GM21717 (cell line): ENCODE measurements around the gene CAT.
"Not testable (repeated sequence)": the region's sequence is repeated elsewhere in the genome, so short reads cannot be mapped to it uniquely, and the experiment has no call there.

ENCODE experiments used
- ATAC-seq: cut with Tn5 transposase; IDR thresholded peaks from one replicate; pipeline ENCODE4 v1.9.1; 2021; ENCODE audit warnings: mild to moderate bottlenecking, moderate library complexity; ENCODE audit not compliant: unreplicated experiment

The CAT gene

GRCh38 chr11:34424826-34425225 lies 13.9 kb upstream of the CAT start:
- ATAC-seq = not testable (repeated sequence)

GRCh38 chr11:34425360-34425759 lies 13.4 kb upstream of the CAT start:
- no peak for ATAC-seq

- no peak for ATAC-seq
These were observed 12.9 kb upstream of the CAT start for GRCh38 chr11:34425867-34426266.

DNA sequence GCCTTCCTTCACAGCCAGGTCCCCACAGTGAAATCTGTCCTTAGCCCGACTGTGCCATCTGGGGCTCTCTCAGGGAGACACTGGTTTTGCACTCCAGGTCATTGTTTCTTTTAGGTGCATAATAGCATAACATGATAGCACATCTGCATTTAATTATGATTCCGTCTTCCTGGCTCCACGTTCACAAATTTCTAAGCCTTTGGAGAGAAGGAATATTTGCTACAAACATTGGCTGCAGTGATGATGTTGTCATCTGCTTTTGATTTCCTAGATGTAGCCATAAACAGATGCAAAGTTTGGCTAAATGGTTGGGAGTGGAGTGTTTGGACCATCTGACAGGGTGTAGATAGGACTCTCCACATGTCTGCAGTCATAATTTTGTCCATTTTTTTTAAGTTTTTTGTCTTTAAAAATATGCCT lies 12.0 kb upstream of the CAT start:
- no peak for ATAC-seq

GRCh38 chr11:34427186-34427805 lies 11.4 kb upstream of the CAT start:
- ATAC-seq = no peak

DNA sequence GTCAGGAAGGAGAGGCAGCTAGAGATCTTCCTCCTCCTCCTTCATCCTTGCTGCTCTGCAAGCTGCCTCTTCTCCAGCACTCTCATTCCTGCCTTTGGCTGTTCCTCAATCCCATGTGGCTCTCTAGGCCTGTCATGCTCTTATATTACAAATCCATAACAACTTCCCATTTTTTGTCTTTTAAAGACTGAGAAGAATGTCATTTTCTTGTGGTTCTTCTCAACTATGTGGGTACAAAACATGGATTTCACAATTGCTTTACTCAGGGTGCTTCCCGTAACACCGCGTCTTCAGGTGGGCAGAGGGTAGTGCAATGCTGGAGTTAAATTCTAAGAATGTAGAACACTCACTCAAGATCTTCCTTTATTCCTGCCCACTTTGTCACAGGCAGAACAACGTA lies 6.8 kb upstream of the CAT start:
- ATAC-seq = no peak

DNA sequence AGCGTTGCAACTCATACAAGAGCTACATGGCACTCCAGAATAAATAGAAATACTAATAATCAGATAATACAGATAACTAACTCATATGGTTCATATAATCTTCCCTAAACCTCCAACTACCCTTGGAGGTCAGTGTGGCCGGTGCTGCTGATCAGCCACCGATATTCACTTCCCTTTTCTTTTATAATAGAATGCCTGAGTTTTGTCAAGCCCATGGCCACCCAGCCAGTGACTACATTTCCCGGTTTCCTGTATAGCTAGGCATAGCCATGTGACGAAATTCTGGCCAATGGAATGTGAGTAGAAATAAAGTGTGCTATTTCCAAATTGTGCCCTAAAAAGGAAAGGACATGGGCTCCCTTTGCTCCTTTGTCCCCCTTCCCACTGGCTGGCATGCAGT lies 5.9 kb upstream of the CAT start:
- ATAC-seq = no peak

- ATAC-seq = no peak
These were observed 4.8 kb upstream of the CAT start for GRCh38 chr11:34433899-34434298.

GRCh38 chr11:34437224-34438125 lies 1.3 kb upstream of the CAT start:
- no peak for ATAC-seq

GRCh38 chr11:34439610-34440198 lies 970 bp downstream of the CAT start:
- no peak for ATAC-seq

GRCh38 chr11:34441814-34442213 lies 3.1 kb downstream of the CAT start:
- no peak for ATAC-seq

GRCh38 chr11:34443136-34443535 lies 4.4 kb downstream of the CAT start:
- no peak for ATAC-seq

DNA sequence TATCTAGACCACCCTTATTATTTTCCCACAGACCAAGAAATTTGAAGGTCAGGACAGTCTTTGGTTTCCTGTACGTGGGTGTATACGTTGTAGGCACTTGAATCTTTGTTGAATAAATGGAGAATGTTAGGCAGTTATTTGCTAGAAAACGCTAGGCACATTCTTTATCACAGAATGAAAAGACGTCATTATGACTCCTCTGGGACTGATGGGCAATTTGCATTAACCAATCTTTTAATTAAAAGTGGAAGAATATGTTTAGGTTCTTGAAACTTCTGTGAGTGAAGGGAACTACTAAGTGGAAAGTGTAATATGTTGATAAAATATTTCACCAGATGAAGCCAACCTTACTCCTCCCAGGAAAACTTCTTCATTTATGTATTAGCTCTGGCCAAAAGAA lies 5.7 kb downstream of the CAT start:
- no peak for ATAC-seq

DNA sequence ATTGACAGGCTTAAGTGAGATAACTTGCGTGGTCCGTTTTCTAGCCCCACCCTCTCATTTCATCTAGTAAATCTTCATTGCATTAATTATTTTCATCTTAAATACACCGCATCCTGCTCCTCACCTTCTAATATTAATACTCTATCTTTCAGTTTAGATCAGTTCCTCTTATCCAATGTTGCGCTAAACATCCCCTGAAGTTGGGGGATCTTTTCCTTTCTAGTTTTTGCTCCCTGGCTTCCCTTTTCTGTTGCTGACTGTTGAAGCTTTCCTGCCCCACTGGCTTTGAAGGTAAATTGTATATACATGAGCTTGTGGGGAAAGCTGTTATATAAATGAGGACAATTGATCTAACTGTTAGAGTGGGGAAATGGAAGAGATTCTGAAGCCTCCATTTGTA lies 7.2 kb downstream of the CAT start:
- no peak for ATAC-seq

DNA sequence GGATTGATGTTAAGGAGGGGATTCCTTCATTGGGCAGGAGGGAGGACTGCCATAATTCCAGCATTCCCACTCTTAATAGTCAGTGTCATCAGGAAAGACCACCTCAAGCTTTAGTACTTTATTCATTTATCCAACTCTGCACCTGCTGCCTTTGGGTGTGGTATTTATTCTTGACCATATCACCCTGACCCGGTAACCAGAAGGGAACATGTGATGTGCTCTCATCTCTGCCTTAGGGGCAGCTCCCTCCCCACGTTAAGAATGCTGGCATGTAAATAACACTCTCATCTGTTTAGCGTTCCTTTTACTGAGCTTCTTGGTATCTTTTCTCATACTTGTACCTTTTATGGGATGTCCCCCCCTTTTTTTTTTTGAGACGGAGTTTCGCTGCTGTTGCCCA lies 7.7 kb downstream of the CAT start:
- ATAC-seq = no peak

DNA sequence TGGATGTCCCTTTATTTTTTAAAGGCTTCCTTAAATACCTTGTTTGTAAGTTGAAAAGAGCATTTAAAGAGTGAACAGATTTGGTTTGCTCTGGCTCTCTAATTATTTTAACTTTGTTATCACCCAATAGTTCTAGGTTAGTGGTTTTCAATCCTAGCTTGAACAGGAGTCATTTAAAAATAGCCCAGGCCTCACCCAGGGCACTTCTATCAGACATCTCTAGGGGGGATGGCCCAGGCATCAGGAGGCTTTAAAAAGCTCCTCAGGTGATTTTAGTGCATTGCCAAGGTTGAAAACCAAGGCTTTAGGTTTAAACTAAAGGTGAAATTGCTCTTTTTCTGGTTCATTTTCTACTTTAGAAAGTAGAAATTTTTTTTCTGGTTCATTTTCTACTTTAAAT lies 8.3 kb downstream of the CAT start:
- ATAC-seq = no peak

- no peak for ATAC-seq
These were observed 9.7 kb downstream of the CAT start for GRCh38 chr11:34448223-34448994.

DNA sequence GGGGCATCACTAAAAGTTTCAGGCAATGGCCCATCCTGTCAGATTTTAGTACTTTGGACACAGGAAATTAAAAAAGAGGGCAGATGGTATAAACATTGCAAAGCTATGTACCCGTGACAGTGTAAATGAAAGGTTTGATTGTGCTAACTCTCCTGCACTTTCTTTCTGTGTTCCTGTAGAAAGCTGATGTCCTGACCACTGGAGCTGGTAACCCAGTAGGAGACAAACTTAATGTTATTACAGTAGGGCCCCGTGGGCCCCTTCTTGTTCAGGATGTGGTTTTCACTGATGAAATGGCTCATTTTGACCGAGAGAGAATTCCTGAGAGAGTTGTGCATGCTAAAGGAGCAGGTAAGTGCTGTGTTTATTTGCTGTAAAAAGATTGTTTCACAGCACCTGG lies 10.3 kb downstream of the CAT start:
- no peak for ATAC-seq

DNA sequence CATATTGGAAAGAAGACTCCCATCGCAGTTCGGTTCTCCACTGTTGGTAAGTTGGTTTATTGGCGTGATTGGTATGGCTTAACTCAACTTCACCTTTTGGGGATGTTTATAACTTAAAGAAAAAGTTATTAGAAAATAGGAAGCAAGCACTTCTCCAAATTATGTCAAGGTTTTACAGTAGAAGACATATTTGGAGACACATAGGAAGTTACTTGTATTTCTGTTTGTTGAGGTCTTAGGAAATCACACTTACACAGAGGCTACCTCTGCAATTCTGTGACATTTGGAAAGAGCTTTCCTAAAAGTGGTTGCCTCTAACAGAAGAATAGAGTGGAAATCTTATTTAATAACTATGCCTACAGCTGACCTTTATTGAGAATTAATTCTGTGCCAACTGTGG lies 12.3 kb downstream of the CAT start:
- ATAC-seq = no peak

DNA sequence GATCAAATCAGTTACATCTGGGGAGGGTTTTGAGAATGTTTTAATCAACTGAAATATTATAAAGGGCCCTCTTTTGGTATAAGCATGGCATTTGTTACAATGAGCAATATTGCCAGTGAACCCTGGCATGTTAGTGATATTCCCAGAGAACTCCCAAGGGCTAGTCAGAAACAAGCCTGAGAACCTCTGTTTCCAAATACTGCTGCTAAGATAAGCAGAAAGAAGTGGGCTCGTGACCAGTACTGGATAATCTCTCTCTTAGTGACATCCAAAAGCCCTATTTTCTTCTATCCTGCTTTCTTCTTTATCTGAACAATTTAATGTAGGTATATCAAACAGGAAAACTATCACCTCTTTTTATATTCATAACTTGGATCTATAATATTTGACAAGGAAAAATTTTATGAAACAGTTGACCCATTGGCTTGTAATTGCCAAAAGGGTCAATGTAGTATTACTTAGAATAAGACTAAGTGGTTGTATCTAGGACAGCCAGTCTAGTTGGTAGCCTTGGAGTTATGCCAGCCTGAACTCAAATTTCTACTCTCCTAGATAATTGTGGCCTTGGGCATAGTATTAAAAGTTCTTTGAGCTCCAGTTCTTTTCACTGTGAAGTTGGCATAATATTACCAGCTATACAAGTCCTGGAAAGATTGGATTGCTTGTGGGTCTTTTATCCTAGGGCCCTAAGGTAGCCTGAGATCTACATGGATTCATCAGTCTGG lies 15.7 kb downstream of the CAT start:
- ATAC-seq = no peak

DNA sequence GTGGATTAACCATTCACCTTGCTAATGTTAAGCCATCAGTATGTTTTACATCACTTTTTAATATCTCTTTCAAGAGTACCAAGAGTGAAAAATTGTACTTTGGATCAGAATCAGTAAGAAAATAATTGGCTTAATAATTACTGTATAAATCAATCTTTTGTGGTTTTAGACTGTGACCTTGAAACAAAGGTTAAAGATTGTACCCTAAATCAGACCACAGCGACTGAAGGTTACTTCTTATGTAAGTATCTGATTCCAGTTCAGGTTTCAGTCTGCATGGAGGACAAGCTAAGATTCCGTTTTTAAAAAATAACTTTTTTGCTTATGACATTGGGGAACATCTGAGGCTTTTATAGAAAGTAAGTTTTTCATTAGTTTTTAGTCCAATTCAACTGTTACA lies 18.9 kb downstream of the CAT start:
- no peak for ATAC-seq
